Pancreas (tissue), 10 donors: Measurements from ENCODE around the gene CNIH4. TPM values are rescaled to one million over a fixed set of nuclear protein-coding genes. Genes with fewer than 3 reads are reported as not detected.

ENCODE experiments used
- ATAC-seq, 4 donors: fragments of 200-7000 bp; cut with Tn5 transposase; one replicate each; pipeline versions ENCODE4 v1.8.0 to v1.9.1; 2020; ENCODE audit warnings: mild to moderate bottlenecking in 4 of 4, moderate library complexity in 4 of 4
- DNase-seq, 6 donors: peaks; one replicate each; pipeline ENCODE4 v3.0.0-alpha.2; 2020
- FAIRE-seq: peaks from 2 replicates; lab custom pipeline; 2012; peaks lifted over from hg19 to GRCh38; lab: Jason Lieb, UNC
- H3K27ac ChIP-seq, 4 donors: fragments of 200-600 bp; sonication (generic); 1 replicate in 3 of 4; 2 replicates in 1 of 4; pipeline versions ENCODE4 v1.5.0 to v1.8.0; 2020
- H3K27me3 ChIP-seq, 4 donors: fragments of 200-600 bp; one replicate each; pipeline ENCODE4 v1.8.0; 2021
- H3K36me3 ChIP-seq, 3 donors: fragments of 200-600 bp; sonication (generic) in 1 of 3; one replicate each; pipeline versions ENCODE4 v1.5.0 to v1.8.0; 2020 to 2021
- H3K4me1 ChIP-seq, 3 donors: fragments of 200-600 bp; one replicate each; pipeline ENCODE4 v1.8.0; 2021
- H3K4me3 ChIP-seq, 4 donors: fragments of 200-600 bp; sonication (generic) in 2 of 4; one replicate each; pipeline versions ENCODE4 v1.5.0 to v1.8.0; 2020 to 2021
- H3K9me3 ChIP-seq, 4 donors: fragments of 200-600 bp; one replicate each; pipeline ENCODE4 v1.8.0; 2021
- CTCF ChIP-seq, 4 donors: fragments of 200-600 bp; sonication (generic) in 3 of 4; IDR thresholded peaks; one replicate each; pipeline versions ENCODE4 v1.5.0 to v1.8.0; 2021; ENCODE audit warnings: antibody characterized with exemption in 4 of 4
- WGBS, 2 donors: extraction: QIAGEN DNeasy Blood & Tissue Kit; methylation state at CpG; one replicate each; pipeline ENCODE4 v1.1.7; 2013; 5-methylcytosine and 5-hydroxymethylcytosine counted together
- intact Hi-C, 3 donors: fragments of 100-400 bp; cut with DNase I; formaldehyde crosslinking; loops; one replicate each; pipeline versions ENCODE4 v1.11.1 to v1.14.2; 2022
- polyA plus RNA-seq, 2 donors: library from polyadenylated mRNA; stranded (reverse); fragments of 200-250 nt; gene quantifications; one replicate each; pipeline ENCODE4 v1.2.3, GENCODE V29; 2013
- total RNA-seq, 6 donors: library from RNA; stranded (reverse); fragmentation: NEBNext Ultra II Directional in 4 of 6; extraction: Animal tissue kit (Norgen Biotek cat#: 25700) in 4 of 6; gene quantifications; one replicate each; pipeline versions ENCODE4 v1.2.1 to v1.2.4, GENCODE V29; 2021 to 2023
- donor health status: healthy with polysubstance abuse.
- donor health status: DM: no; HTN: no; CAD: no; lungs with moderate emphysema.
- donor health status: DM: no; HTN: no; CAD: no.
- donor health status: control.
- donor health status: control.
- donor health status: Bipolar disorder and iron deficiency.
- donor health status: DM: yes; HTN: yes; CAD: no.
- donor health status: DM: no; HTN: no; CAD: no.
- donor health status: DM: no; HTN: no; CAD: no.
- donor health status: DM: yes; HTN: yes; CAD: no.

CNIH4 gene
- total and polyA plus RNA-seq, 8 donors = 8.0 to 17.9 (median 13.9) TPM

DNA sequence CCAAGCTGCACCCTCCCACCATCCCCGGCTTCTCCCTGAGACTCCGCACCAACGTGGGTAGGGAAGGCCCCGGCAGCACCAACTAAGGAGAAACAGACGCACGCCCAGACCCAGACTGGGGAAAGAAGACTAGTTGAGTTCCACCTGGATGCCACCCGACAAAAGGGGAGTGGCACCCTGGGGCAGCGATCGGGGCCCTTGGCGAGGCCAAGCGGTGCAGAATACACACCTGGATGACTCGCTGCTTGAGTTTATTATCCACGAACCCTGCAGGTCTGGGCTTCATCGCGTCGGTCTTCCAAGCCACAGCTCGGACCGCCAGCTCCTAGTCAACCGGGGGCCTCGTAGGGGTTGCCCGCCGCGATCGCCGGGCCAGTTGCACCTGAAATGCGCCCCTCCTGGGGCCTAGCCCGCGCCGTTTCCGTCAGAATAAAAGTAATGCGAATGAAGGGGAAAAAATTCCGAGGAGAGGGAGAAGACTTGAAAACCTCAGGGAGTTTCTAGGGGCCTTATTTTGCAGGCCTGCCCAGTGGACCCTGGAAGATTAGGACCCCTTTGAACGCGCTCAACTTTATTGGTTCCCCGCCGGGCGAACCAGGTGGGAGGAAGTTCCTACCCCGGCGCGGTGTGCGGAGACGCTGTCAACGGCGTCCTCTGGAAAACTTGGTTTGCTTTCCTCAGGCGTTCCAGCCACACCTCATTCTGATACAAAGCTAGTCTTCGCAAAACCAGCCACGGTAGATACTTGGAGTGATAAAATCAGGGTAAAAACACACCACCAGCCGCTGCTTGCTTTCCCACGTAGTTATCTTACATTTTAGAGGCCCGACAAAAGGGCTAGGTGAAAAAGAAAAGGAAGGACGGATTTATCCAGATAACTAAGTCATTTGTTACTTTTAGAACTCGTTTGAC lies 26.6 kb upstream of the CNIH4 start, which contains the start of gene NVL:
Gene NVL (minus strand): TSS at position 331 of the 912 bp plus-strand sequence. CDS start 45 bp downstream, at position 286.
- FAIRE-seq = peak; percentile 26
- H3K27me3 ChIP-seq = no peaks in the 10 kb centered on the region
- H3K36me3 ChIP-seq = no peaks in the 10 kb centered on the region
- peaks cover 9 to 21% (median 15%) of the 10 kb centered on the region in 3 donors for H3K4me1 ChIP-seq
- peak within 1 kb of the TSS; percentile 62 to 89 (median 82) for H3K4me3 ChIP-seq
- no peak for TF ChIP-seq CTCF (IDR thresholded peaks at IDR 0.05)
- H3K9me3 ChIP-seq = no peaks in the 10 kb centered on the region
- 0% methylated on average over 50 to 52 of the region's 52 CpGs for WGBS, 2 donors
- DNase-seq = peak; percentile 75 to 88 (median 84)
- peak within 1 kb of the TSS; percentile 91 to 94 (median 92) for H3K27ac ChIP-seq
- intact Hi-C loops = loop anchor here in 2 of 3 donors (10.0 kb wide), 2 partner anchors 205 to 215 kb away; partner anchors contain the start of gene FBXO28 (in 1 of the 2)
- ATAC-seq = peak; percentile 95 to 99 (median 98)

DNA sequence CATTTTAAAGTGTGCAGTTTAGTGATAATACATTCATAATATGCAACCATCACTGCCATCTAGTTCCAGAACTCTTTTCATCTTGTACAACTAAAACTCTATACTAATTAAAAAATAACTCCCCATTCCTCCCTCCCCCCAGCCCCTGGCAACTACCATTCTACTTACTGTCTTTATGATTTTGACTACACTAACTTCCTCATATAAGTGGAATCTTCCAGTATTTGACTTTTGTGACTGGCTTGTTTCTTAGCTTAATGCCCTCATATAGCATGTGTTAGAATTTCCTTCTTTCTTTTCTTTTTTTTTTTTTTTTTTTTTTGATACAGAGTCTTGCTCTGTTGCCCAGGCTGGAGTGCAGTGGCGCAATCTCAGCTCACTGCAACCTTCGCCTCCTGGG lies 25.4 kb upstream of the CNIH4 start:
- intact Hi-C loops = loop anchor here in 1 of 3 donors (10.0 kb wide), 1 partner anchor 217 kb away; the partner anchor contains the start of gene FBXO28
- TF ChIP-seq CTCF (IDR thresholded peaks at IDR 0.05) = no peak
- DNase-seq = no peak
- Histone ChIP-seq H3K27ac (peak overlapping the region in 1 of 4 donors; percentile 94), H3K9me3 (no peaks in the 10 kb centered on the region), H3K4me1 (peaks cover 9 to 19% (median 15%) of the 10 kb centered on the region in 3 donors), H3K4me3 (peak overlapping the region in 1 of 4 donors; percentile 62), H3K36me3 (no peaks in the 10 kb centered on the region), H3K27me3 (no peaks in the 10 kb centered on the region)
- WGBS, 2 donors = 97 to 100% methylated on average over 2 of the region's 2 CpGs
- FAIRE-seq = no peak
- no peak for ATAC-seq

- no peak for TF ChIP-seq CTCF (IDR thresholded peaks at IDR 0.05)
- 96 to 100% methylated on average over 2 of the region's 2 CpGs for WGBS, 2 donors
- ATAC-seq (no peak), FAIRE-seq (no peak), DNase-seq (no peak)
- H3K27me3 ChIP-seq = no peaks in the 10 kb centered on the region
- no peaks in the 10 kb centered on the region for H3K9me3 ChIP-seq
- intact Hi-C loops = loop anchor here in 1 of 3 donors (10.0 kb wide), 1 partner anchor 217 kb away; the partner anchor contains the start of gene FBXO28
- no peak overlapping the region for H3K27ac ChIP-seq
- H3K4me3 ChIP-seq = no peak overlapping the region
- peaks cover 9 to 16% (median 15%) of the 10 kb centered on the region in 3 donors for H3K4me1 ChIP-seq
- no peaks in the 10 kb centered on the region for H3K36me3 ChIP-seq
These were observed 24.9 kb upstream of the CNIH4 start for GRCh38 chr1:224331824-224332223.

GRCh38 chr1:224333309-224333926 lies 23.3 kb upstream of the CNIH4 start:
- DNase-seq (no peak), ATAC-seq (peak in 3 of 4 donors; percentile 44 to 63 (median 62)), FAIRE-seq (peak; percentile 74)
- peak in 3 of 4 donors; percentile 28 to 47 (median 45) for TF ChIP-seq CTCF (IDR thresholded peaks at IDR 0.05)
- no peaks in the 10 kb centered on the region for H3K9me3 ChIP-seq
- H3K4me1 ChIP-seq = peaks cover 9 to 14% (median 13%) of the 10 kb centered on the region in 3 donors
- H3K36me3 ChIP-seq = no peaks in the 10 kb centered on the region
- 6% methylated on average over 3 of the region's 3 CpGs for WGBS, 2 donors
- H3K4me3 ChIP-seq = no peak overlapping the region
- intact Hi-C loops = loop anchor here in 1 of 3 donors (10.0 kb wide), 1 partner anchor 219 kb away; the partner anchor contains the start of gene FBXO28
- no peak overlapping the region for H3K27ac ChIP-seq
- no peaks in the 10 kb centered on the region for H3K27me3 ChIP-seq
